HG03095 (cell line): ENCODE results near the gene CXADR.

Source experiments
- ATAC-seq: cut with Tn5 transposase; IDR thresholded peaks from one replicate; pipeline ENCODE4 v1.9.1; 2021; ENCODE audit warnings: moderate library complexity; ENCODE audit not compliant: unreplicated experiment

The CXADR gene

GRCh38 chr21:17539323-17539722 lies 26.5 kb downstream of the CXADR start:
- no peak for ATAC-seq

DNA sequence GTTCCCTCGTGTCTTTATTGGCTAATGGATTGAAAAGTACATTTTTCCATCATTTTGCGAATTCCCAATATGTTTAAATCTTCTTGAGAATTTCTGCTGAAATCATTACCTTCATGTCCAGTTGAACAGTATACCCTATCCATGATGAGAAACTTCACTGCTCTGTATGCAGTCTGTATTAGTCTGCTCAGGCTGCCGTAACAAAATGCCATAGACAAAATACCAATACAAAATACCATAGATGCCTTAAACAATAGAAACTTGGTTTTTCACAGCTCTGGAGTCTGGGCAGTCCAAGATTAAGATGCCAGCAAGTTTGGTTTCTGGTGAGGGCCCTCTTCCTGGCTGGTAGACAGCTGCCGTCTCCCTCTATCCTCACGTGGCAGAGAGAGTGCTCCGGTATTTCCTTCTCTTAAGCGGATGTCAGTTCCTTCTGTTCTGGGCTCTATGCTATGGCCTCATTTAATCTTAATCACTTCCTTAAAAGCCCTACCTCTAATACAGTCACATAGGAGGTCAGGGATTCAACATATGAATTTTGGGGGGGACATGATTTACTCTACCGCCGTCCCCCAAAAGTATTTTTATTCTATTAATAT lies 27.0 kb downstream of the CXADR start:
- ATAC-seq: no peak

- no peak for ATAC-seq
Measured at GRCh38 chr21:17540530-17540929, 27.7 kb downstream of the CXADR start.

DNA sequence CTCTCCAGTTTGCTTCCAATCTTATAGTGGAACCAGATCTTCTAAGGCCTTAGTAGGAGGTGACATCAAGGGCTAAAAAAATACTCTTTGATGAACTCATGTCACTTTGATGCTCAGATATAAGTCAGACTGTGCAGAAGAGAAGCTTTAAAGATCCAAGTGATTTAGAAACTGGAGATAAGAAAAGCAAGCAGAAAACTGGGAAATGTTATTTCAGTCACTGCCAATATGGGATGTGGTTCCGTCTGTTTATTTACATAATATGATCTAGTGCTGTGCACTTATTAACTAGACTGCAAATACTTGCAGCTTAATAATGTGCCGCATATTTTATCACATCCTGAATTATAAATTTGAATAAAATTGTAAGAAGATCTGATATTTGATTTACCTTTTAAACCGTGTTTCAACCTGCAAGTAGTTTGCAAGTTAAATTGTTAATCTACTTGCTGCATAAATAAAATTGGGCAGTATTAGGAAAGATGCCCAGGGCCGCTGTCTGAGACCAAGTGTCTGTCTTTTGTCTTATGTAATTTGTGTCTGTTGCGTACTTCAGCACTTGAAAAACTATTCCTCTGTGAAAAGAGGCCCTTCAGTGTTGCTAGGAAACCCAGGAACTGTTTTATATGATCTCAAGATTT lies 29.6 kb downstream of the CXADR start:
- ATAC-seq: no peak

DNA sequence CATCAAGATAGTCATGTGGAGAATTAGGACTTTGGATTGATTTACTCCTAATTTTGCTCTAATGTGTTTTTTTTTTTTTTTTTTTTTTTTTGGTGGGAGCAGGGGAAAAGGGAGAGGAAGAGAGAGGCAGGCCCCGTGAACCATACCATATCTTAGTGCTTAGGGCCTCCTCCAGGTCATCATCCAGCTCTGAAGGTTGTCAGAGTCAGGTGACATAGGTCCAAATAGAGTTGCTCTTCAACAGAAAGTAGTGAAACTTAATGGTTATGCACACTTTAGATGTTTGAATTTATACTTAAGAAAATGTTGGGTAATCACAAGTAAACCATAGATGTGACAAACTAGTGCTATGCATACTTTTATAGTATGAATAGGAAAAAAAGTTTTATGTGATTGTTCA lies 32.2 kb downstream of the CXADR start:
- ATAC-seq: no peak

DNA sequence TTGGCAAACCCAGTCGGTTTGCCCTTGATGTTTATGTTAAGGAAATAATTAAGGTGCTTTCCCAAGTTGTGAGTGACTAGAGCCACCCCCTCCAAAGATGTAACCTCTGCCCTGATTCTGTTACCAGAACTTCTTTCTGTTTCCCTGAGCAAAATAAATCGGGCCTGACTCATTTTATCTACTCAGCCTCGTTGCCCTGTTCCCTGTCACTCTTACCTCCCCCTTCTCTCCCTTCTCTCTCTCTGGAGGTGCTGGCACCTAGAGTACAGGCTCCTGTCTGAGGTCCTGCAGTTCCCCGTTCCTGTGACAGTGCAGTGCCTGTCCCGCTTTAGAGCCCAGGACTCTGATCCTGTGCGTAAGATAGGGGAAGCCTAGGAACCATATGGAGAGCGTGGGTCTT lies 35.4 kb downstream of the CXADR start:
- ATAC-seq: no peak

DNA sequence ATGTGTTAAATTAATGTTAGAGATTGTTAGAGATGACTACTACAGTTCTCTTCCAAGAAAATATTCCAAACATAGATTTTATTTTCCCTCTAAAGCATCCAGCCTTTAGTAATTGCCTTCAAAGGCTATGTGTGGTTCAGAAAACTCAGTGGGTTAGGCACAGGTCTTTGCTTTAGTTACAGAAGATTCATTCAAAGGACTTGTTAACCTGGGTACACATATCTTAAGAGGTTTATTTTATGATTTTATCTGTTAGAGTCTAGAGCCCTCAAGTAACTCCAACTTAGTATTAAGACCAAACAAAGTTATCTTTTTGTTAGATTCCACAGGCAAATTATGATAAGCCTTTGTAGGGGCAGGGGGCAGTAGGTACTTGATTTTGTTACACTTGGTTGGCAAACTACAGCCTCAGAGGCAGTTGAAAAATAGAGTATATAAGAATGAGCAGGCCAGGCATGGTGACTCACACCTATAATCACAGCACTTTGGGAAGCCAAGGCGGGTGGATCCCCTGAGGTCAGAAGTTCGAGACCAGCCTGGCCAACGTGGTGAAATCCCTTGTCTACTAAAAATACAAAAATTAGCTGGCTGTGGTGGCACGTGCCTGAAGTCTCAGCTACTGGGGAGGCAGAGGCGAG lies 37.9 kb downstream of the CXADR start:
- no peak for ATAC-seq

- no peak for ATAC-seq
Measured at GRCh38 chr21:17552410-17552809, 39.6 kb downstream of the CXADR start.

DNA sequence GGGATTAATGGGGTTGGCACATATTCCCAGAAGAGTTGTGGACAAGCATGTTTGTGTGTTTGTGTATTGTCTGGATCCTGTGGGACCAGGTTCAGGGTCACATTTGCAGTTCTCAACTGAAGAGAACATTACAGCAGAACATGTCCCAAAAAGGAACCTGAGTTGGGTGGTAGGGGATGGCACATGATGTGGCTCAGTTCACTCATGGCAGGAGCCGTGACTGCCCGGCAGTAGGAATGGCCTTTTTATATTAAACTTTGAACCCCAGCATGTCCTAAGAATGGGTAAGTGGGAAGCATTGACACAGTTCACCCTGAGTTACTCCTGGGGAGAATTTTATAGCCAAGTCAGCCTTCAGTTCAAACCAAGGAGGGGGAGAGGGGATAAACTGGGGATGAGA lies 41.3 kb downstream of the CXADR start:
- ATAC-seq: no peak

- no peak for ATAC-seq
Measured at GRCh38 chr21:17554679-17555465, 42.0 kb downstream of the CXADR start.

GRCh38 chr21:17560377-17561025 lies 47.7 kb downstream of the CXADR start:
- ATAC-seq: no peak

GRCh38 chr21:17570786-17571185 lies 57.9 kb downstream of the CXADR start:
- no peak for ATAC-seq

DNA sequence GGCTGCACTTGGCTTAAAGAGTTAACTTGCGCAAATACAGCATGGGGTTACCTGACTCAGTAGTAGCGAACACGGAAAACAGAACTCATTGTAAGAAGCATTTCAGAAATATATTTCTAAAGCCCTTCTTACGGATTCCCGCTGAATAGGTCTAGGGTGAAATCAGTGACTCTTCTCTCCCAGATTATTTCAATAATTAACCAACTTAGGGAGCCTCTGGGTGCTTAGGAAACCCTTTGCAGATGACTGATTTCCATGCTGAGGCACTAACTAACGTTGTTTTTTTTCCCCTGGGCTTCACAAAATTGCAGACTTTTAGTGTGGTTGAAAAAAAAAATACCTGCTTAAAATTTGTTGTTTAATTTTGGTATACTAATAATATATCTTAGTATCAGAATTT lies 59.6 kb downstream of the CXADR start:
- ATAC-seq: no peak

GRCh38 chr21:17575076-17575475 lies 62.2 kb downstream of the CXADR start:
- no peak for ATAC-seq

DNA sequence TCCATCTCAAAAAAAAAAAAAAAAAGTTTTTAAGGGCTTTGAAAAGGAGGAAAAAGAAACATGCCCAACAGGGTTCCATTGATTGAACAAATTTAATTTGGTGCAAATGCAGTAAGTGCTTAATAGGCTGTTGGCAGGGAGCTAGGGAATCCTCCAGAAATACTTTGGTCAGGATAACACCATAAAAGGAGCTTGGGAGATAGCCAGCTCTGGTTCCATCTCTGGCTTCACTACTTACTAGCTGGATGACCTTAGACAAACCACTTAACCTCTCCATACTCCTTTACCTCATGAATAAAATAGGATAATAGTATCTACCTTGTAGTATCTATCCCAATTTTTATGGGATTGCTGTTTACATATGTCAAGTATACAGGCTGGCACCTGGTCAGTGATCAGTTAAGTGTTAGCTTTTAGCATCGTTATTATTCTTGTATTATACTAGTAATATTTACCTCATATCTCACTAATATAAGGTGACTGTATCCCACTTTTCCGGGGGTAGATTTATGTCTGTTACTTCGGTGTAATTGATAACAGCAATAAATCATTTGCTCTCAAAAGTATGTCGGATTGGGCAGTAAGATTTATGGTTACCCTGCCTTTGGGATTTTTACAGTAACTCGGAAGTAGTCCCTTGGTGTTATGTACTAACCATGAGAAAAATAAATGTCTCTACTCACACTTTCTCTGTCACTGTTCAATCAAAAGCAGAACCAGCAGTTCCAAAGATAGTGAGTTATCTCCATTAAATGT lies 63.4 kb downstream of the CXADR start:
- no peak for ATAC-seq

- no peak for ATAC-seq
Measured at GRCh38 chr21:17577701-17578100, 64.9 kb downstream of the CXADR start.

GRCh38 chr21:17578162-17578561 lies 65.3 kb downstream of the CXADR start:
- no peak for ATAC-seq

DNA sequence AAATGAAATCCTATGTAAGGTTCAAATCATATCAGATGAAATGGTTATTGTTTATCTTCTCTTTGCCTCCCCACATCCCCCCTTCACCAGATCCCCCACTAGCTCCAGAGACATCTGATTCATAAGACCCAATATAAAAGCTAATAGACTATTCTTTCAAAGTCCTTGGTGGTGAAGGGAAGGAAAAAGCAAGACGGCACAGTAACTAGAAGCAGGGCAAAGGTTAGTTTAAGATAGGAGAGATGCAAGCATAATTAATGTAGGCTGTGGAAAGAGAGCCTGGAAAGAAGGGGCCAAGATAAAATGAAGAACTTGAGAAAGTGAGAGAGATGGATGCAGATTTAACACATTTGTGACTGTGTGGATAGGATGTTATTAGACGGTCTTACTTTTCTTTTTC lies 66.0 kb downstream of the CXADR start:
- no peak for ATAC-seq

DNA sequence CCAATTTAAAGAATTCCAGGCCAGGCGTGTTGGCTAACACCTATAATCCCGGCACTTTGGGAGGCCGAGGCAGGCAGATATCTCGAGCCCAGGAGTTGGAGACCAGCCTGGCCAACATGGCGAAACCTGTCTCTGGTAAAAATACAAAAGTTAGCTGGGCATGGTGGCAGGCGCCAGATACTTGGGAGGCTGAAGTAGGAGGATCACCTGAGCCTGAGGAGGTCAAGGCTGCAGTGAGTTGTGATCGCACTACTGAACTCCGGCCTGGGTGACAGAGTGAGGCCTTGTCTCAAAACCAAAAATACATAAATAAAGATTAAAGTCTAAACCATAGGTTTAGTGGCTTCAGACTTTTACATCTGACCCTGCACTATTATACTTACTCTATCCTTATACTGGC lies 67.5 kb downstream of the CXADR start:
- ATAC-seq: no peak

DNA sequence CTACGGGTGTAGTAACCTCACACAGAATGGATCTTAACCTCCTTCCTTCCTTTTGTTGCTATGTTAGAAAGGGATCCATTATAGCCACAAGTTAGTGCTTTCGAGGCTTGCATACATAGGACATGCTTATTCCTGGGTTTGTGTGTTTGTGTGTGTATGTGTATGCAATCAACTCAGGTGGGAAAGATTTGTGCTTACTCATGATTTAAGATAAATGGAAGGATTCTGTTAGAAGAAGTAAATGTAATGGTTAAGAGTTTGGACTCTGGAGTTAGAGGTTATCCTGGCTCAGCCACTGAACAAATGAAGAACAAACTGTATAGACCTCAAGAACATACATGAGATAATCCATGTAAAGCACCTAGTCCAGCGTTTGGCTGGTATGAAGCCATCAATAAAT lies 71.1 kb downstream of the CXADR start:
- ATAC-seq: no peak
